H1 (cell line): ENCODE data around the gene DDX4. TPM values are rescaled to one million over a fixed set of nuclear protein-coding genes. Genes with fewer than 3 reads are reported as not detected.

Experiments
- BACH1 ChIP-seq: IDR thresholded peaks from 2 replicates; pipeline ENCODE4 v1.6.1; 2012; ENCODE audit warnings: low read length, improper control_type of control experiment
- CHD7 ChIP-seq: fragments of 300-600 bp; sonication (generic); IDR thresholded peaks from 2 replicates; pipeline ENCODE4 v1.7.1; 2012; ENCODE audit warnings: low read length, moderate library complexity, mild to moderate bottlenecking, inconsistent platforms; ENCODE audit not compliant: insufficient replicate concordance
- SRF ChIP-seq: IDR thresholded peaks from 2 replicates; pipeline ENCODE4 v1.6.1; 2011; ENCODE audit warnings: mild to moderate bottlenecking, low read depth, low read length, moderate library complexity
- polyA plus RNA-seq, 7 experiments: library from polyadenylated mRNA; depleted of rRNA in 3 of 7; stranded (reverse) in 5 of 7; unstranded in 2 of 7; fragments of >200 nt in 5 of 7; fragments of 200-250 nt in 2 of 7; gene quantifications; 1 replicate in 5 of 7; 2 replicates in 1 of 7; 4 replicates in 1 of 7; pipeline versions ENCODE4 v1.2.1 to v1.2.3, GENCODE V29; 2011 to 2013; ENCODE audit warnings: missing spikeins in 2 of 7, mixed read lengths in 2 of 7
- total RNA-seq: library from RNA; stranded (reverse); fragmentation: NEBNext Ultra II Directional; extraction: Animal tissue kit (Norgen Biotek cat#: 25700); gene quantifications from 2 replicates; pipeline ENCODE4 v1.2.1, GENCODE V29; 2021

The DDX4 gene
- total and polyA plus RNA-seq, 2 of the 8 experiments (the other 6 are each of a cell fraction or from before 2014, with no cell fraction given): 0.15 TPM; not detected in 1

- no peak for TF ChIP-seq CHD7
- TF ChIP-seq SRF: no peak
- TF ChIP-seq BACH1: no peak
Observed at GRCh38 chr5:55708732-55709131, 29.1 kb upstream of the DDX4 start (continued).
